GM18868 (cell line): ENCODE data around the gene SLC25A21.
A peak's percentile ranks its signal among the peaks of the same experiment; 100 is the strongest.

Experiments
- ATAC-seq: cut with Tn5 transposase; IDR thresholded peaks from one replicate; pipeline ENCODE4 v1.9.1; 2021; ENCODE audit warnings: mild to moderate bottlenecking, moderate library complexity; ENCODE audit not compliant: unreplicated experiment

SLC25A21 gene

DNA sequence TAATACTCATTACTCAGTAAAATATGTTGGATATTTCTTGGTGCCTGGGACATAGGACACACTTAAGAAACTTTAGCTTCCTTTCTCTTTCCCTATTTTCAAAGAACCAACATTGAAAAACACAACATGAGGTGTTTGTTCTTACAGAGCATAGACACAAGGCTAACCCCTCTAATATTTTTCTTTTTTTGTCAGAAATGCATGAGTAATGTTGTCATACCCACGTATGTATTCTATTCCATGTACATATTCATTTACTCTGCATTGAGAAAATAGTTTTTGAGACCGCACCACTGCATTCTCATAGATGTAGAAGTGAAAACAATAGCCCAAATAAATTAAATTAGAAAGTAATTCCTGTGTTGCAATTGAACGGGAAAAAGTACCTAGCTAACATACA is 497.7 kb downstream of the SLC25A21 start:
- no peak for ATAC-seq

DNA sequence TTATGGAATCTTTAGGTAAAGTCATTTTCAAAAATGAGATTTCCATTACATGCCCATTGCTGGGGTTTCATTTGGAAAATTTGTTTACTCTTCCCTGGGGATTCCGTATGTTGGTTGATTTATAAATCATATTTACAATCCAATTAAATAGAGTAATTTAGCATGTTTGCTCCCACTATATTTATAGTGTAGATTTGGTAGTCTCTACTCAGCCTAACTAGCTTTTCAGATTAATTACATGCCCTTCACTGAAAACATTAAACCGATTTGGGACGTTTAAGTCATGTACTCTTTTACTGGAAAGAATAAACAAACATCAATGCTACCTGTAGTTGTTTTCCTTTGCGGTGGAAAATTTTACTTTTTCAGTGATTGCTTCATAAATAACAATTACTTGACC is 500.3 kb downstream of the SLC25A21 start:
- ATAC-seq: no peak

DNA sequence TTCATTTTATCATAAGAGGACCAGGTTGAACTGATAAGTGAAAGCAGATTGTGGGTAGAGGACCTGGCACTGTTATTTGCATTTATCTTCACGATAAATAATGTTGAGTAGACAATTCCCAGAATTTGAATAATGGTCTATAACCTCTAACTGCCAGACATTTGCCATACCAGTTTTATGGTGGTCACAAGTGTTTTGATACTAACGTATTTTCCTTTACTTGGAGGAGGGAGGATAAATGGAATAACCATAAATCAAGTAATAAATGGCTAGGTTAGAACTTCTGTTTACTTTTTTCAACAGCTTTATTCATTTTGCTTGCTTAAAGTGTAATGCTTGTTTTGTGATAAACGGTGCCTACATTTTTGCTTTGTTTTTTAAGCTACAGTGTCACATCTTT is 501.3 kb downstream of the SLC25A21 start:
- no peak for ATAC-seq

DNA sequence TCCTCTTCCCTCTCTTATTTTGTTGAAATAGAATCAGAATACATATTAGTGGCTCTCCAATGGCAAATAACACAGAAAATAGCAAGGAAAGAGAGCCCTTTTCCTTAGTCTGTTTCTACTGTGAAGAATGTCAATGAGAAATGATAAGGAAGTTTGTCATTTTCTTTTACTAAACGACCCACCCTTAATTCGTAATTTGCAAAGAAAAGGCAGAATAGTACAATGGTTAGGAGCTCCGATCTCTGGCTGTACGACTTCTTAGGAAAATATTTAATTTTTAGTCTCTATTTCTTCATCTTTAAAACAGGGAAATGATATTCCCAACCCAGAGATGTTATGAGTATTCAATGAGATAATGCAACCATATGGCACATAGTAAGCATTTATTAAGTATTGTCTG is 504.7 kb downstream of the SLC25A21 start:
- ATAC-seq: no peak

DNA sequence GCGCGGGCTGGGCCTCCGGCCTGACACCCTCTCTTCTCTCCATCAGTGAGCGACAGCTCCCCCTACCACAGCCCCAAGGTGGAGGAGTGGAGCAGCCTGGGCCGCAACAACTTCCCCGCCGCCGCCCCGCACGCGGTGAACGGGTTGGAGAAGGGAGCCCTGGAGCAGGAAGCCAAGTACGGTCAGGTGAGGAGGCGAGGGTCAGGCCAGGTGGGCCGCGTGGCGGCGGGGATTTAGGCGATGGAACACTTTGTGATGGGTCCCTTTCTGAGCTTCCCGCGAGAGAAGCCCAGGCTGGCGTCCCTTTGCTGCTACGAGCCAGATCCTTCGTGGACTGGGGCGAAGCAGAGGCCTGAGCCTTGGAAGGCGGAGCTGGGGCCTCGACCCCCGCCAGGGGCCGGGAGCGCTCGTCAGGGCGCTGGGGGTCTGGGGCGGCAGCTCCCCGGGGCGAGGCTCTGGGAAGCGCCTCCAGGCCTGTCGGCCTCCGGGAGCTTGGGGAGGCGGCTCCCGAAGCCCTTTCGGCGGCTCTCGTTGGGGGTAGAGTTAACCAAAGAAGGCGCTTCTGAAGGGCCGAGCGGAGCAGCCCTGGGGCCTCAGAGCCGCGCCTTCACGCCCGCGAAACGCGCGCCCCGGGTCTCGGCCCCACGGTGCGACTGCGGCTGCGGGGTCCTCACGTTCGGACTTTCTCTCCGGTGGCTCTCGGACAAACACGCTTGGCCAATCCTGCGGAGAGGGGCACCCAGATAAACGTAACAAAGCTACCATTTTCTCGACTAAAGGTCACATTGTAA is 505.8 kb downstream of the SLC25A21 start:
- ATAC-seq: no peak

DNA sequence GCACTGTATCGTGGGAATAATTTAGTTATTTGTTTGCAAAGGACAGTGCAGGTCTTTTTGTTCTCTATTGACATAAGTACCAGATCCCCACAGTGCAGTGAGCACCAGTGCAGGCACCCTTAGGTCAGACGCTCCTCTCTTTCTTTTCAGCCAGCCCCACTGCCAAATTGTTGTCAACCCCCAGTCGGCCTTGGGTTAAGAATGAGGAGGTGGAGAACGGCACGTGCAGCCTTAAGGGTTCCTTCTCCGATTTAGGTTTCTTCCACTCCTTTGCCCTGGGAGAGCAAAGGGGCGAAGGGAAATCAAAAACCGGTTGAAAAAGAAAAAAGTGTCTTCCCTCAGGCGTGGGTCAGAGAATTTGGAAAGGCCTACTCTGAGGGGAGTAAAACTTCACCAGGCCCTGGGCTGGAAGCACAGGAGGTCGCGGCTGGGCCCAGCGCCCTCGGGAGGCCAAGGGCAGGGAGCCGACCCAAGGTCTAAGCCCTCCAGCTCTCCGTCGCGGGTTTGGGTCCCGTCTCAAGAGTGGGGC is 506.5 kb downstream of the SLC25A21 start:
- ATAC-seq: no peak

DNA sequence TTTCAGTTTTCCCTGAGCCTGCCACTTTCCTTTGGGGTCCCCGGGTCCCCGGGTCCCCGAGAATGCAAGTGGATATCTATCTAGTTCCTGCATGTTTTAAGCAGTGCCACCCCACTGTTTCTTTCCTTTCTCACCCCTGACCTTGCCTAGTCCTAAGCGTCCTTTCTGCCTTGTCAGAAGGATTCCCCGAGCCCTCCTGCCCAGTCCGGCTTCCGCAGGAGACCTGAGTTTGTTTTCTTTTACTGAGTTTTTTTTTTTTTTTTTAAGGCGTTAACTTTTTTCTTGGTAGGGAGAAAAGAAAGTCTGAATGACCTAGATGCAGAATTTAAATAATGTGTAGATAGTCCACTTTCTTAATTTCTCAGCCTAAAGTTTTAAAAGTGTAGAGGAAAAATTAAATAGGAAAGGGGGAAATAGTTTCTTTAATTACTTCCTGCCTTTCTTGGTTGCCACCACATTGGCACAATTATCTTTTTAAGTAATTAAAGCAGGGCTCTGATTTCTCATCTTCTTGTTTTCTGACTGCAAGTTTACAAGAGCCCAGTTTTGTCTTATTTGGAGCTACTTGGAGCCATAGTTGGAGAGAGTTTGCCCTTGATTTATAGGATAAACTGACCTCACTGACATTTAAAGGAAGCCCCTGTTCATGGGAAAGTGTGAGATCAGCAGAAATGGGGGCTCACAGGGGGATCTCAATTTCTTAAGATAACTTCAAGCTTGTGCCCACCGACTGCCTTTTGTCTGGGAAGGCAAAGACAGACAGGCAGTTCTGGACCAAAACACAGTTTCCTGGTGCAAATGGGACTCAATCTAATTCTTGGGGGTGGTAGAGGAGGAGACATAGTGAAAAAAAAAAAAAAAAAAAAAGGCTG is 507.8 kb downstream of the SLC25A21 start:
- no peak for ATAC-seq

DNA sequence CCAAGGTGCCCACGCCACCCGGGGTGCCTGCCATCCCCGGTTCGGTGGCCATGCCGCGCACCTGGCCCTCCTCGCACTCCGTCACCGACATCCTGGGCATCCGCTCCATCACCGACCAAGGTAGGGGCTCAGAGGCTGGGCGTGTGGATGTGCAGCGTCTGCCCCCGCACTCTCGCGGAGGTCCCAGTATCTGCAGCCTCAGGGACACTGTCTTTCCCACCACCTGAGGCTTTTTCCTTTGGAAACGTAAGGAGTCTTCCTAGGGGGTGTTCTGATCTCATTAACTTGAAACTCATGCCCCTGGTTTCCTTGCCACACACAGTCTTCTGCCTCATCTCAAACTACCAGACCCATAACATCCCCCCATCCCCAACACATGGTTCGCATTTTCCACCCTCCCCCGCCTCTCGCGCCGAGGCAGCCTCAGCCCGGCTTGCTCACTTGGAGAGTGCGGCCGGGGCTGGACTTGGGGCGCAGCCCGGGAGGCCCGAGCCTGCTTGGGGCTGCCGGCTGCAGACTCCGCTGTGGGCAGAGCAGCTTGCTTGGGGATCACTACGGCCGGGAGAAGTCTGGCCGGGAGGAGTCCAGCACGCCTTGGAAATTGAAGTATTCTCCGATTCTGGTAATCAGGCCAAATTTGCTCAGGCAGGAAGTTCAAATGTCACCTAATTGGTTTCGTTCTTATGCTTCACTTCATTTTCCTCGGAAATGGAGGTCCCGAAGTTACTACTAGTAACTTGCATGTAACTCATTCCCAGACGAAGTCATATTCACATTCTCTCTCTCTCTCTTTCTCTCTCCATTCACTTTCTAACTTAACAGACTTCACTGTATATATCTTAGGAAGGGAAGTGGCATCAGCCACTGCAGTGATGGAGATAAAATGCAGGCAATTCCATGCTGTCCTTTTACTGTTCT is 508.7 kb downstream of the SLC25A21 start:
- ATAC-seq: no peak

DNA sequence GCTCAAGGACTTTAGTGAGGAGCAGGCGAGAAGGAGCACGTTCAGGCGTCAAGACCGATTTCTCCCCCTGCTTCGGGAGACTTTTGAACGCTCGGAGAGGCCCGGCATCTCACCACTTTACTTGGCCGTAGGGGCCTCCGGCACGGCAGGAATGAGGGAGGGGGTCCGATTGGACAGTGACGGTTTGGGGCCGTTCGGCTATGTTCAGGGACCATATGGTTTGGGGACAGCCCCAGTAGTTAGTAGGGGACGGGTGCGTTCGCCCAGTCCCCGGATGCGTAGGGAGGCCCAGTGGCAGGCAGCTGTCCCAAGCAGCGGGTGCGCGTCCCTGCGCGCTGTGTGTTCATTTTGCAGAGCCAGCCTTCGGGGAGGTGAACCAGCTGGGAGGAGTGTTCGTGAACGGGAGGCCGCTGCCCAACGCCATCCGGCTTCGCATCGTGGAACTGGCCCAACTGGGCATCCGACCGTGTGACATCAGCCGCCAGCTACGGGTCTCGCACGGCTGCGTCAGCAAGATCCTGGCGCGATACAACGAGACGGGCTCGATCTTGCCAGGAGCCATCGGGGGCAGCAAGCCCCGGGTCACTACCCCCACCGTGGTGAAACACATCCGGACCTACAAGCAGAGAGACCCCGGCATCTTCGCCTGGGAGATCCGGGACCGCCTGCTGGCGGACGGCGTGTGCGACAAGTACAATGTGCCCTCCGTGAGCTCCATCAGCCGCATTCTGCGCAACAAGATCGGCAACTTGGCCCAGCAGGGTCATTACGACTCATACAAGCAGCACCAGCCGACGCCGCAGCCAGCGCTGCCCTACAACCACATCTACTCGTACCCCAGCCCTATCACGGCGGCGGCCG is 509.6 kb downstream of the SLC25A21 start:
- ATAC-seq: no peak

DNA sequence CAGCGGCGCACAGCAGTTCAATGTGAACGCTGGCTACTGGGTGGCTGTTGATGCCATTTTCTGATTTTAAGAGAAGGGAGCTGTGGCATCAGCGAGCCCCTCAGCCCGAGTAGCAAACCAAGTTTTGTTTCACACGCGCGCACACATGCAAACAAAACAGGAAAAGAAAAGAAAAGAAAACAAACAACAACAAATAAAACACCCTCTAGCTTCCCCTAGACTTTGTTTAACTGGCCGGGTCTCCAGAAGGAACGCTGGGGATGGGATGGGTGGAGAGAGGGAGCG is 510.2 kb downstream of the SLC25A21 start:
- ATAC-seq: no peak

DNA sequence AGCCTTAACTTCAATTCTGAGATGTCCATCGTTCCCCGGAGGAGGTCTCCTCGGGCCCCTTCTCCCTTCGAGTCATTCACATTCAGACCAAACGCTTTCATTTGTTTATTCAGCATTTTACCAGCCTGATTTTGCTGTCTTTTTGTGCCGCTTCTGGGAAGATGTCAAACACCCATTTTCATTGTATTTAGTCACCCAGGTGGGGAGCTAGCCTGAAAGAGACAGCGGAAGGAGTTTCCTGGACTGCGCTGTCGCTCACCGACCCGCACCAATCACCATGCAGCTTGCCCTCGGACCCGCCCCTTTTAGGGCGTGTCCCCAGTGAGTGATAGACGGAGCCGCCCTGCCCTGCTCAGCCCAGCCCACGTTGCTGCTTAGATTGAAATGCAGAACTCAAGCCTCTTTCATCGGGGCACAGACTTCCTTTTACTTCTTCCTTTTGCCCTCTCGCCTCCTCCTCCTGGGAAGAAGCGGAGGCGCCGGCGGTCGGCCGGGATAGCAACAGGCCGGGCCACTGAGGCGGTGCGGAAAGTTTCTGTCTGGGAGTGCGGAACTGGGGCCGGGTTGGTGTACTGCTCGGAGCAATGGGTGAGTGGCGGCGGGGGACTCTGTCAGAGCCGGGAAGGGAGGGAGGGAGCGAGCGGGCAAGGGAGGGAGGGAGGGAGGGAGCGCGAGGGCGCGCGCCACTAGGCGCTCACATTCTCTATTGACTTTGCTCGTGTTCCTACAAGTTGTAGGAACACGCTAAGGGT is 510.7 kb downstream of the SLC25A21 start, which contains the start of gene PAX9:
PAX9 (plus strand) TSS at position 355 of the 752 bp plus-strand sequence; CDS start at position 585, 230 bp downstream.
- peak; percentile 92 for ATAC-seq

DNA sequence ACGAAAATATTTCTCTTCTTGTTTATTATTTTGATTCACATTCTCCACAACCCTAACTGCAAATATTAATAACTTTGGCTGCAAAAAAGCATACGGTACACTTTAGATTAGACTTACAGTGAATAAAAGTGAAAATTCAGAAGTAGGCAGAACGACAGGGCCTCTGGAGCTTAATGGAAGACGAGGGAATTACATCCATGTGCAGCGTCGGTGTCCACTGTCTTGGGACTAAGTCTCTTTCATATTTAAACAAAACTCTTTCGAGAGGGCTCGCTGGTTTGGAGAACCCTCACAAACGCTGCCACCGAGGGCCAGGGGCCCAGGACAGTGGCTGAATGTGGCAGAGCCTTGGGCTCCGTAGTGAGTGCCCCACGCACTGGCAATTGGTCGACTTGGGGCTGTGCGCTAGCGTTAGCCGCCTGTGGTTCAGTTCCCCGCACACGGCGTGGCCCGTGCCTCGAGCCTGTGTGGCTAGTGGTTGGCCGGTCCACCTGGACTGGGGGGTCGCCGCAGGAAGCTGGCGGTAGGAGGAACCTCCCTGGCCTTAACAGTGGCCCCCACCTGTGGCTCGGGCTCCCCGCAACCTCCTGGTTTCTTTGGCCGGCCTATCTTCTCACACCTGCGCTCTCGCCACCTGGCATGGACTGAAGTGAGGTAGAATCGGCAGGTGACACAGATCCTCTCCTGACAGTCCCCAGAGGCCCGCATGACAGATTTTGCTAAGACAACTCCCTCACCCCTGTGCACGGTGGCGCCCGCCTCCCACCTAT is 511.5 kb downstream of the SLC25A21 start:
- ATAC-seq: peak; percentile 14

DNA sequence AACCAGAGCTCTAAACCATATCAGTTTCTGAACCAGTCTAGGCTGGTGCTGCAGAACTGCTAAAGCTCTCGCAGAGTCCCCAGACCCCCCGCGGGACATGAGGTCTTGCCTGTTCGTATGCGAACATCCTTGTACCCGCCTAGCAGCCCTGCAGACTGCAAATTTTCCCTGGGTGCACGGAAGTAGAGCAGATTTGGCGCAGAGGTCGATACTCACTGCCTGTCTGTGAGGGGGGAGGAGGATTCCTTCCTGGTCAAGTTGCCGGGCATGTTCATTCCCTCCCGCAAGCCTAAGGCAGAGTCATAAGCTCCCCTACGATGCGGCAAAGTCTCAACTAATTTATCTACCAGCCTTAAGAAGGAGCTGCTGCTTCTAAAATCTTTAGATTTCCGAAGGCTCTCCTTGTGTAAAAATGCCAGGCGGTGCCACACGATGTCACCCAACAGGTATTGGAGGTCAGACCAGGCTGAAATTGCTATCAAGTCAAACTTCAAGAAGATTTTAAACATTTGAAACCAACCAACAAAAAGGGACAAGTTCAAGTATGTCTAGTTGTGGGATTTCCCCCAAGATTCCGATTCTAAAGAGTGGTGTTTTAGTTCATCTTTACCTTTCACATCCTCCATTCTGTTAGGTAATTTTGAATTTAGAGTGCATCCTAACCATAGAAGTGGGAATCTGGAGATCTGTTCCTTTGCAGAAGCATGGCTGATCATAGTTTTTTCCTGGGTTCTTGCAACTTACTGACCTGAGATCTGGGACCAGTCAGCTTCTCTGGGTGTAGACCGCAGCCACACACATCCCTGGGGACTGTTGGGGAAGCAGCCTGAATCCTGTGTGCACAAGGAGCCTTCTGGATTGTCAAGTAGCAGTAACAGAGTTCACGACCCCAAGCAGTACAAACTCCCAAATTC is 512.3 kb downstream of the SLC25A21 start:
- ATAC-seq: no peak

DNA sequence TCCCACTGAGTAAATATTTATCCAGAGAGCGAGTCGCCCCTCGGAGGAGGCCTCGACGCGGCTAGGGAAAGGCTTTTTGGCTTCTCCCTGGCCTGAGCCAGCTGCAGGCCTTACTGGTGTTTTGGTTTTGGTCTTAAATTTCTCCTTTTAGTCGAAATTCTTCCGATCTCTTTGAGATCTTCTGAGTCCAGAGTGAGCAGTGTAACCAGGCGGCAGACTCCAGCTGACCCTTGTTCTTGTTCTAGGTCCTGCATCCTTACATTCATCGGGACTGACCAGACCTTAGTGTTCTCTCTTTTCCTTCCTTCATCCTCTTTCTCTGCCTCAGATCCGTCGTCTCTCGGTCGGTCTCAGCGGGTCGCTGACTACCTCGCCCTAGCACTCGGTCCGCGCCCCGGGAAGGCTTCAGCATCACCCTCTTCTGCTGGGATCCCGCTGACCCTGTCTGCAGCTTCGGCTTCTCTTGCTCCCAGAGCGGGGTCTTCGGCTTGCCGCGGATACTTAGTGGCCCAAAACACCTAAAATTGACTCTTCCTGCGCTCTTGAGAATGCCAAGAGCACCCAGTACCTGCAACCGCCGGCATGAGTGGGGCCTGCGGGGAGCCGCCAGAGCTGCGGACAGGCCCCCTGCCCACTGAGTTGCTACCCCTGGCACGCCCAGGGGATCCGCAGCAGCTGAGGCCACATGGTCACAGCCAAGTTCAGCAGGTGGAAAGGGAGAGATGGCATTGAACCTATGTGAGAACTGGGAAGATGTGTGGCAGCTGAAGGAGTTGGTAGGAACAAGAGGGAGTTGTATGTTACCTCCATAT is 513.2 kb downstream of the SLC25A21 start:
- ATAC-seq: no peak

DNA sequence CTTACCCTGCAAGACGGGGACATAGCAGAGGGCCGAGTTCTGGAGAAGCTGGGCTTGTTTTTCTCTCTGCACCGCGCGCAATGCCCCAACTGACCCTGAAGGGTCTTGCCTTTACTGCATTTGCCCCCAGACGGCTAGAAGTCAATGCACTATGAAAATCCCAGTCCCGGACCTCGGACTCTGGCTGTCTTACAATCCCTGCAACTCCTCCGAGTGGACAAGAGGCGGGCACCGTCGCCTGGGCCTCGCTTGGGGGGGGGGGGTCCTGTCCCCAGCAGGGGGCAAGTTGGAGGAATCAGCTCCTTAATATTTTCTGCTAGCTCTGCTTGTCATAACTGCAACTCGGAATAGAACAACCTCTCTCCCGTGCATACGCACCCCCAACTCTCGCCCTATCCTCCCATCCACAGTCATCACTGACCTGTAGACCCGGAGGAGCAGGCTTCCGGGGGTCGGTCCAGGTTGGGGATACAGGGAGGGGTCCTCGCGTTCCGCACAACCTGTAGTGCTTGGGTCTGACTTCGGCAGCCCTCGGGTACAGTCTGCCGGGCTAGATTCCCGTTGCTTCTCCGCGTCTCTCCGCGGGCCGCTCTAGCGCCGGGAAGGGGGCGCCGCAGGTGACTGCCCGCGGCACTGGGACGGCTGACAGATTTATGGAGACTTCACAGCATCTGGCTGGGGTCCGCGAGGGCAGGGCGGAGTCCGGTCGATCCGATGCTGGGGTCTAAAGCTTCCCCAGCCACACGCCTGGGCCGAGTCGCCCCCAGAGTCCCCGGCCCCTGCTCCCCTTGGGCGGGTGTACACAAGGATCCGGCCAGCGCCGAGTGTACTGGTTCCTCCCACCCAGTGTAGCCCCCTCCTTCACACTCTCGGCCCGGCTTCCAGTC is 514.0 kb downstream of the SLC25A21 start:
- no peak for ATAC-seq
